ENCODE results near the gene YJEFN3.

DNA sequence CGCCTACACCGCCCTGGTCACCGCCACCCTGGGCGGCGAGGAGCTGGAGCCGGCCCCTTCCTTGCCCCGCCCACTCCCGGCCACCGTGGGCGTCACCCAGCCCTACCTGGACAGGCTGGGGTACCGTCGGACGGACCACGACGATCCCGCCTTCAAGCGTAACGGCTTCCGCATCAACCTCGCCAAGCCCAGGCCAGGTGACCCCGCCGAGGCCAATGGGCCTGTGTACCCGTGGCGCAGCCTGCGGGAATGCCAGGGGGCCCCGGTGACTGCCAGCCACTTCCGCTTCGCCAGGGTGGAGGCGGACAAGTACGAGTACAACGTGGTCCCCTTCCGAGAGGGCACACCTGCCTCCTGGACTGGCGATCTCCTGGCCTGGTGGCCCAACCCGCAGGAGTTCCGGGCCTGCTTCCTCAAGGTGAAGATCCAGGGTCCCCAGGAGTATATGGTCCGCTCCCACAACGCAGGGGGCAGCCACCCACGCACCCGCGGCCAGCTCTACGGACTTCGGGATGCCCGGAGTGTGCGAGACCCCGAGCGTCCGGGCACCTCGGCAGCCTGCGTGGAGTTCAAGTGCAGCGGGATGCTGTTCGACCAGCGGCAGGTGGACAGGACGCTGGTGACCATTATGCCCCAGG lies 16.4 kb downstream of the YJEFN3 start:
- no peak for TF ChIP-seq POLR2AphosphoS5 (IDR thresholded peaks at IDR 0.05)
- TF ChIP-seq, protein P1, sequence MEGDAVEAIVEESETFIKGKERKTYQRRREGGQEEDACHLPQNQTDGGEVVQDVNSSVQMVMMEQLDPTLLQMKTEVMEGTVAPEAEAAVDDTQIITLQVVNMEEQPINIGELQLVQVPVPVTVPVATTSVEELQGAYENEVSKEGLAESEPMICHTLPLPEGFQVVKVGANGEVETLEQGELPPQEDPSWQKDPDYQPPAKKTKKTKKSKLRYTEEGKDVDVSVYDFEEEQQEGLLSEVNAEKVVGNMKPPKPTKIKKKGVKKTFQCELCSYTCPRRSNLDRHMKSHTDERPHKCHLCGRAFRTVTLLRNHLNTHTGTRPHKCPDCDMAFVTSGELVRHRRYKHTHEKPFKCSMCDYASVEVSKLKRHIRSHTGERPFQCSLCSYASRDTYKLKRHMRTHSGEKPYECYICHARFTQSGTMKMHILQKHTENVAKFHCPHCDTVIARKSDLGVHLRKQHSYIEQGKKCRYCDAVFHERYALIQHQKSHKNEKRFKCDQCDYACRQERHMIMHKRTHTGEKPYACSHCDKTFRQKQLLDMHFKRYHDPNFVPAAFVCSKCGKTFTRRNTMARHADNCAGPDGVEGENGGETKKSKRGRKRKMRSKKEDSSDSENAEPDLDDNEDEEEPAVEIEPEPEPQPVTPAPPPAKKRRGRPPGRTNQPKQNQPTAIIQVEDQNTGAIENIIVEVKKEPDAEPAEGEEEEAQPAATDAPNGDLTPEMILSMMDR (IDR thresholded peaks at IDR 0.05): no peak

Measured in gastroesophageal sphincter (tissue), 3 donors.